Right cardiac atrium (tissue), 5 donors: ENCODE results near the gene TCP11. TPM values are rescaled to one million over a fixed set of nuclear protein-coding genes. Genes with fewer than 3 reads are reported as not detected.

Experiments
- ATAC-seq, 2 donors: fragments of 200-7000 bp; cut with Tn5 transposase; one replicate each; pipeline versions ENCODE4 v1.8.0 to v1.9.1; 2020; ENCODE audit warnings: moderate library complexity in 2 of 2, mild to moderate bottlenecking in 1 of 2
- DNase-seq, 3 donors: peaks; one replicate each; pipeline ENCODE4 v3.0.0-alpha.2; 2020
- H3K27ac ChIP-seq: one replicate; pipeline ENCODE4 v1.5.1; 2013; ENCODE audit warnings: mild to moderate bottlenecking, low read length, control low read depth, moderate library complexity
- H3K27me3 ChIP-seq: one replicate; pipeline ENCODE4 v1.6.1; 2013; ENCODE audit not compliant: control insufficient read depth, insufficient read depth
- H3K4me1 ChIP-seq: one replicate; pipeline ENCODE4 v1.6.1; 2013; ENCODE audit warnings: low read length; ENCODE audit not compliant: control insufficient read depth, insufficient read depth
- H3K4me3 ChIP-seq: one replicate; pipeline ENCODE4 v1.5.1; 2013; ENCODE audit warnings: low read length, control low read depth
- H3K9me3 ChIP-seq: one replicate; pipeline ENCODE4 v1.6.1; 2013; ENCODE audit warnings: low read length; ENCODE audit not compliant: control insufficient read depth
- WGBS: extraction: QIAGEN DNeasy Blood & Tissue Kit; methylation state at CpG from one replicate; pipeline ENCODE4 v1.1.7; 2013; 5-methylcytosine and 5-hydroxymethylcytosine counted together
- intact Hi-C, 4 donors: fragments of 100-400 bp; cut with DNase I; formaldehyde crosslinking; loops; one replicate each; pipeline versions ENCODE4 v1.11.0 to v1.14.0; 2022 to 2023
- polyA plus RNA-seq: library from polyadenylated mRNA; stranded (reverse); fragments of 200-250 nt; gene quantifications from one replicate; pipeline ENCODE4 v1.2.3, GENCODE V29; 2013
- total RNA-seq, 4 donors: library from RNA; stranded (reverse); fragmentation: NEBNext Ultra II Directional; extraction: Animal tissue kit (Norgen Biotek cat#: 25700); gene quantifications; one replicate each; pipeline ENCODE4 v1.2.1, GENCODE V29; 2021
- donor health status: healthy with polysubstance abuse.
- donor health status: DM: no; HTN: yes; CAD: no.
- donor health status: DM: no; HTN: no; CAD: no.
- donor health status: DM: no; HTN: yes; CAD: no; lungs with severe emphysema.
- donor health status: DM: yes; HTN: yes; CAD: no.

TCP11 gene
- total and polyA plus RNA-seq, 5 donors = 0.07 TPM; not detected in 4

DNA sequence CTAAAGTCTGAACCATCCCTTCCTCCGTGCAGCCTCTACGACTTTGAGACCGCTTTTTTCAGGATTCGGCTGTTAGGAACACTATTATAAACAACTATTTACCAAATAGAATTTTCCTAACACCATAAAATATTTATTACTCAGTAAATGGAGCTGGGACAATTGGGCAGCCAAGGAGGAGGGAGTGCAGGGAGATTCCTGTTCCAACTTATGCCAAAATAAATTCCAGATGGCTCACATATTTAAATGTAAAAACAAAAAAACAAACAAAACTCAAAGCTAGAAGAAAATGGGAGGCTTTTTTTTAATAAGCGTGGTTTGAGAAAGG is 48.1 kb downstream of the TCP11 start:
- H3K4me1 ChIP-seq = peaks cover 8% of the 10 kb centered on the region
- H3K27ac ChIP-seq = peak overlapping the region; percentile 34
- H3K27me3 ChIP-seq = no peaks in the 10 kb centered on the region
- no peaks in the 10 kb centered on the region for H3K9me3 ChIP-seq
- DNase-seq (no peak), ATAC-seq (no peak)
- intact Hi-C loops = no loop called here
- H3K4me3 ChIP-seq = no peak overlapping the region
- WGBS = 64% methylated on average over 5 of the region's 5 CpGs

GRCh38 chr6:35092362-35093117 is 48.6 kb downstream of the TCP11 start:
- H3K4me1 ChIP-seq = peaks cover 8% of the 10 kb centered on the region
- H3K9me3 ChIP-seq = no peaks in the 10 kb centered on the region
- intact Hi-C loops = no loop called here
- DNase-seq (peak in 1 of 3 donors; percentile 57), ATAC-seq (peak in 1 of 2 donors; percentile 8)
- H3K27me3 ChIP-seq = no peaks in the 10 kb centered on the region
- H3K4me3 ChIP-seq = no peak overlapping the region
- WGBS = 63% methylated on average over 5 of the region's 5 CpGs
- peak overlapping the region; percentile 34 for H3K27ac ChIP-seq

DNA sequence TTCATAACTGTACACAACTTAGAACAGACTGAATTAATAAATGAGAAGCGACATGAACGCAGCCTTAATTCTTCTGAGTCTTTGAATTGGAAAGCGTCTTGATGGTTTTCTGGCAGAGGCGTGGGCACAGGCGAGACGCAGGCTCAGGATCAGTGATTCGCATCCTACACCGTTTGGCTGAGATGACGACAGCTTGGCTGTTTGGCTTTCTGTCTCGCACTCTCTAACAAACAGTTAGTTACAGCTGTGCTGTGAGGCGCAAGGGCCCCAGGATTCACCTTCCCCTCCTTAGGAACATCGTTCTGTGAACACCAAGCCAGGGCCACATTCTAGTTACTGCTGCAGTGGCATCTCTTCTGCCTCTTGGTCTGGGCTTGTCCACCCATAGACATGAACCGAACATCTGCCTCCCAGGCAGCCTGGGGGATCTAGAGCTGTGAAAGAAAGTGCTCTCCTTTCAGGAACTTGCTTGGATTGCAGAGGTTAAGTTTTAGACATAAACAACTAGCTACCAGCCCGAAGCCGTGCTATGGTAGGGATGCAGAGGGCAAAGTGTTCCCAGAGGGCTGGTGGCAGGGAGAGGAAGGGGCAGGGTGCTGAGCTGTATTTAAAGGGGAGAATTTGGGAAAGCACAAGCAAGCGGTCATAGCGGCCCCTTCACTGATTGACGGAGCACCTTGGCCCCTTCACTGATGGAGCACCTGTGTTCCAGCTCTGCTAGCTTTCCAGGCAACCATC is 49.6 kb downstream of the TCP11 start:
- Histone ChIP-seq H3K27ac (no peak overlapping the region), H3K9me3 (no peaks in the 10 kb centered on the region), H3K4me3 (no peak overlapping the region), H3K27me3 (no peaks in the 10 kb centered on the region), H3K4me1 (peaks cover 8% of the 10 kb centered on the region)
- intact Hi-C loops = no loop called here
- 89% methylated on average over 18 of the region's 18 CpGs for WGBS
- DNase-seq (no peak), ATAC-seq (no peak)

DNA sequence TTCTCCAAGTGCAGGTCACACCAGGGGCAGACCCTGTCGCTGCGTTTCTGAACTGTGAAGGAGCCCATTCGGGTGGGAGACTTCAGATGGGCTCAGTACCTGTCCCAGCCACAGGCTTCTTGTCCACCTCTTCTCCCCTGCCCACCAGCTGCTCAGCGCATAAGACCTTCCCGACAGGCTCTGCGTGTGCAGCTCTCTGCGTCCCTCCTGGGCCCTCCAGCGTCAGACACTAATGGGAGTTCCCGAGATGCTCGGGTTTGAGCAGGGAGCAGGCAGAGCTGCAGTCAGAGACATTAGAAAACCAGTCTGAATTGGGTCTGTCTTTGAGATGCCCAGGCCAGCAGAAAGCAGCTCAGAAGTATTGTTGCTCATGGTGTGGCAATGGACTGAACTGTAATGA is 50.4 kb downstream of the TCP11 start:
- no peaks in the 10 kb centered on the region for H3K9me3 ChIP-seq
- WGBS = 90% methylated on average over 10 of the region's 10 CpGs
- H3K4me3 ChIP-seq = no peak overlapping the region
- DNase-seq = no peak
- peaks cover 8% of the 10 kb centered on the region for H3K4me1 ChIP-seq
- ATAC-seq = no peak
- intact Hi-C loops = no loop called here
- H3K27me3 ChIP-seq = no peaks in the 10 kb centered on the region
- no peak overlapping the region for H3K27ac ChIP-seq

GRCh38 chr6:35089935-35090505 is 51.1 kb downstream of the TCP11 start:
- intact Hi-C loops = no loop called here
- peaks cover 8% of the 10 kb centered on the region for H3K4me1 ChIP-seq
- no peak overlapping the region for H3K27ac ChIP-seq
- DNase-seq = no peak
- H3K9me3 ChIP-seq = no peaks in the 10 kb centered on the region
- H3K4me3 ChIP-seq = no peak overlapping the region
- no peak for ATAC-seq
- 86% methylated on average over 15 of the region's 15 CpGs for WGBS
- no peaks in the 10 kb centered on the region for H3K27me3 ChIP-seq

- intact Hi-C loops = no loop called here
- ATAC-seq = no peak
- WGBS = 90% methylated on average over 19 of the region's 19 CpGs
- DNase-seq = no peak
- Histone ChIP-seq H3K27ac (no peak overlapping the region), H3K4me1 (peaks cover 8% of the 10 kb centered on the region), H3K9me3 (no peaks in the 10 kb centered on the region), H3K4me3 (no peak overlapping the region), H3K27me3 (no peaks in the 10 kb centered on the region)
These were observed 51.8 kb downstream of the TCP11 start for GRCh38 chr6:35089216-35089934.

DNA sequence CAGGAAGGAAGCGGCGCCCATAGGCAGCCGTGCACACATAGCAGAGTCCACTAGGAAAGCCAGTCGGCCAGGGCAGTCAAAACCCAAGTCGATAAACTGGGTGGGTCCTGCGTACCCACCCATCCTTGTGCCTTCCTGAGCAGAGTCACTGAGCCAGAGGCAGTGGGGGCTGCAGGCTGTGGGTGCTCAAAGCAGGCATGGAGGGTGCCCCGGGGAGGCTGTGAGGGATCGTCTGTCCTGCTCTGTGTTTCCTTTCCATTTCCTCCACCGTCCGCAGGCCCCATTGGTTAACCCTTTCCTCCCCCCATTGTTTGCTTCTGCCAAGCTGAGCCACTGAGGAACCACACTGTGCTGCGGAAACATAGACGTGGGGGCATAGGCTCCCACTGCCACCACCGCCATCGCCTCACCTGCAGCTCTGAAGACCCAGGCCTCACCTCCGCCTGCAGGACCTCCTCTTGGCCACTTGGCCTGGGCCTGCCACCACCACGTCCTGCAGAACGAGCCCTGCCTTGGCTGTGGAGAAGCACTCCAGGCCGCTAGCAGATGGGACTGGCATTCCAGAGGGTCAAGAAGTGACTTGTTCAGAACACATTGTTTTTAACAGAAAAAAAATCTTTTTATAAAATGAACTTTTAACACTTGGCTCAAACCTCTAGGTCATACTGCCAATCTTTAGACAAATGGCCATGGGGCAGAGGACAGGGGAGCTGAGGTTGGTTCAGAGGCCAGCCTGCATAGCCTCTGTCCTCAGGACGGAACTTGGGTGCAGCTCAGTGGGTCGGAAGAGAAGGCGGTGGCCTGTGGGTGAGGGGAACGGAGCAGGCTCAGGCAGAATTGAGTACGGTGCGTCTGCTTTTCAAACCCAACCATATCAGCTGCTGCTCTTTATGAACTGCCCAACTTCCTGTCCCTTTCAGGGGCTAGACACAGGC is 52.6 kb downstream of the TCP11 start:
- peaks cover 8% of the 10 kb centered on the region for H3K4me1 ChIP-seq
- DNase-seq = no peak
- 79% methylated on average over 24 of the region's 24 CpGs for WGBS
- H3K9me3 ChIP-seq = no peaks in the 10 kb centered on the region
- no peak for ATAC-seq
- no peaks in the 10 kb centered on the region for H3K27me3 ChIP-seq
- H3K4me3 ChIP-seq = no peak overlapping the region
- no peak overlapping the region for H3K27ac ChIP-seq
- intact Hi-C loops = no loop called here

DNA sequence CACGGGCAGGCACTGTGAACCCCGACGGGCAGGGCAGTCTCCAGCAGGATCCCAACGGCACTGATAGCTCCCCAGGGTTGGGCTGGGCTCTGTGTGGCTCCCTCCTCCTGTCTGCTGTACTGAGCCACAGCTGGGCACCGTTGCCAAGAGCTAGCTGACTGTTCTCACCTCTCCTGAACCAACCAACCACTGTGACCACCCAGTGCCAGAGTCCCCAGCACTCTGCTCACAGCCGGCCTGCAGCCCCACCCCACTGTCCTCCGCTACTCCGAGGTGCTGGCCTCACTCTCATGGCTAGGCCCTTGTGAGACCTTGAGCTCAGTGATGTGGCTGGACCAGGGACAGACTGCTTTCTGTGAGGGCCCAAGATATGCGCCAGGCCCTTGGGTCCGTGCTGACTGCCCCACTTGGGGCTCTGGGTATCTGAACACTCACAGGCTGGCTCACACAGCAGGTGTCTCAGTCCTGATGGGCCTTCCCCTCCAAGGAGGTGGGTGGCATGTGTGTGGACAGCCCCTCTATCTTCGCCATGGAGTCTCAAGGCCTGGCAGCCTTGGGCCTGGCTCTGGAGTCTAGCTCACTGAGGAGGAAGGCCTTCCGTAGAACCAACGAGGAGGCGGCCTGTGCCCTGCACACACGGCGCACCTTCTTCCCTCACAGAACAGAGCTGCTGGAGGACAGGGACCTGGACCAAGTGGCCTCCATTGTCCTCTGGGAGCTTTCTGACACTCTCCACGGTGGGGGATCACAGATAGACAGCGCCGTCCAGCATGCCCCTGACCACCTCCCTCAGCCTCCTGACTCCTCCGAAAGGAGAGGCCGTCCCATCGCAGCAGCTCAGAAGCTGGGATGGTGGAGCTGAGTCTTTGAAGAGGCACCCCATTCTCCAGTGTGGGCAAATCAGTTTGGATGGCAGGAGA is 53.5 kb downstream of the TCP11 start:
- Histone ChIP-seq H3K4me1 (peaks cover 4% of the 10 kb centered on the region), H3K27ac (no peak overlapping the region), H3K27me3 (no peaks in the 10 kb centered on the region), H3K4me3 (no peak overlapping the region), H3K9me3 (no peaks in the 10 kb centered on the region)
- DNase-seq (no peak), ATAC-seq (peak; percentile 35 to 59)
- WGBS = 83% methylated on average over 22 of the region's 22 CpGs
- intact Hi-C loops = no loop called here

DNA sequence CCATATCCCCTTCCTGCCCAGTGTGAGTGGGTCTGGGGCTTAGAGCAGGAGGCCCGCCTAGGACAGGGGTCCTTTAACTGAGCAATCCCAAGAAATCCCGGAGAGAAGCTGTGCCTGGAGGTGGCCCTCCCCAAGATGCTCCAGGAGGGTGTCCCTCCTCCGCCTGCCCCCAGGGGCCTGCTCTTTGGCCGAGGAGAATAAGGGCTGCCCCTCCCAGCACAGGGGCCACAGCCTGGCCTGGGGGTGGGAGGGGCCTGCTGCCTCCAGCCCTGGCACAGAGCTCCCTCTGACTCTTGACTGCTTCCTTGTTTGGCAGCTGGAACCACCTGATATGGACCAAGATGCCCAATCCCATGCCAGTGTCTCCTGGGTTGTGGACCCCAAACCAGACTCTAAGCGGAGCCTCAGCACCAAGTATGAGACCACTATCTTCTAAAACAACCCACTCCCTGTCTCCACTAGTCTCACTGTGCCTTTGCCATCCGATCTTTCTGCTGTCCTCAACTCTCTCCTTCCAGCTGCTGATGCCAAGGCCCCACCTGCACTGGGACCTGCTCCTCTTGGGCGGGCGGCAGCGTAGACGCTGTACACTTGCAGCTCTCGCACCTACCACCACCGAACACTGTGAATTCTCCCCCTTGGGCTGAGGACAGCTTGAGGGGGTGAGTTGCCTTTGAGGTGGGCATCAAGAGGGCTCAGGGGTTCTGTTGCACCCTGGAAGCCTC is 54.3 kb downstream of the TCP11 start:
- Histone ChIP-seq H3K27ac (no peak overlapping the region), H3K9me3 (no peaks in the 10 kb centered on the region), H3K4me1 (no peaks in the 10 kb centered on the region), H3K4me3 (no peak overlapping the region), H3K27me3 (no peaks in the 10 kb centered on the region)
- WGBS = 88% methylated on average over 12 of the region's 12 CpGs
- no peak for ATAC-seq
- intact Hi-C loops = no loop called here
- no peak for DNase-seq
